ENCODE results near the gene PPM1G.

Gene PPM1G

DNA sequence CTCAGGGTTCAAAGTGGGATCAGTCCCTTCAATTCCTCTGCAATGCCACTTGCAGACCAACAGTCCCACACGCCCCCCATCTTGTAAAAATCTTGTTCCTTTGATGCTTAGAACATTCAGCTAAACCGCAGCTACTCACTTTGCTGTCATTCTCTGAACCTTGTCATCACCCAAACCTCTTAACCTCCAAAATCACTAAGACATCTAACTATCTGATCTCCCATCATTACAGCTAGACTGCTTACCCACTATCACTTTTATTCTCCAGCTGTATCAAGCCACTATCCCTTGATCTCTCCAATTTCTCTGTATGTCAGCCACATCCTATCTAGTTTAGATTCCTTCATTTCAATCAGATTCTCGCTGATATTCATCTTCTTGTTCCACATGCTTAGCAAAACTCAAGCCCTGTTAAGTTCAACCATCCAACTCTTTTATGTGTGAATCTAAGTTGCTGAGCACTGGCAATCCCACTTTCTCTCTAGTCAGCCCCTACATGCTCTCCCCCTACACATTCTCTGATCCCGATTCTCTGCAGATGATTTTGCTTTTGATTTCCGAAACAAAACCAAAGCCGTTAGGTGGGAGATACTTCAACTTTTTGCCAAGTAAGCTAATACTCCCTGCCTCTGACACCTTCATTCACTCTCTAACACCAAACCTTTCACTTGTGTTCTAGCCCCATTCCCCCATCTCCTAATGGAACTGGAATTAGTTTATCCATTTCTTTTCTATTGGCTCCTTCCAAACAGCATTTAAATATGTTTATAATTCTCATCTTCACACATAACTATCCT lies 57.4 kb downstream of the PPM1G start:
- H3K4me3 ChIP-seq (ENCODE audit: low read depth, low read length): no peak overlapping the region
- in situ Hi-C loops (cut with HindIII; ENCODE audit: low sequenced_read_pairs): no loop called here
- TF ChIP-seq, protein P1, sequence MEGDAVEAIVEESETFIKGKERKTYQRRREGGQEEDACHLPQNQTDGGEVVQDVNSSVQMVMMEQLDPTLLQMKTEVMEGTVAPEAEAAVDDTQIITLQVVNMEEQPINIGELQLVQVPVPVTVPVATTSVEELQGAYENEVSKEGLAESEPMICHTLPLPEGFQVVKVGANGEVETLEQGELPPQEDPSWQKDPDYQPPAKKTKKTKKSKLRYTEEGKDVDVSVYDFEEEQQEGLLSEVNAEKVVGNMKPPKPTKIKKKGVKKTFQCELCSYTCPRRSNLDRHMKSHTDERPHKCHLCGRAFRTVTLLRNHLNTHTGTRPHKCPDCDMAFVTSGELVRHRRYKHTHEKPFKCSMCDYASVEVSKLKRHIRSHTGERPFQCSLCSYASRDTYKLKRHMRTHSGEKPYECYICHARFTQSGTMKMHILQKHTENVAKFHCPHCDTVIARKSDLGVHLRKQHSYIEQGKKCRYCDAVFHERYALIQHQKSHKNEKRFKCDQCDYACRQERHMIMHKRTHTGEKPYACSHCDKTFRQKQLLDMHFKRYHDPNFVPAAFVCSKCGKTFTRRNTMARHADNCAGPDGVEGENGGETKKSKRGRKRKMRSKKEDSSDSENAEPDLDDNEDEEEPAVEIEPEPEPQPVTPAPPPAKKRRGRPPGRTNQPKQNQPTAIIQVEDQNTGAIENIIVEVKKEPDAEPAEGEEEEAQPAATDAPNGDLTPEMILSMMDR (IDR thresholded peaks at IDR 0.05; ENCODE audit: low read depth, low read length): no peak
- DNase-seq (ENCODE audit: low read depth, low spot score): no peak

DNA sequence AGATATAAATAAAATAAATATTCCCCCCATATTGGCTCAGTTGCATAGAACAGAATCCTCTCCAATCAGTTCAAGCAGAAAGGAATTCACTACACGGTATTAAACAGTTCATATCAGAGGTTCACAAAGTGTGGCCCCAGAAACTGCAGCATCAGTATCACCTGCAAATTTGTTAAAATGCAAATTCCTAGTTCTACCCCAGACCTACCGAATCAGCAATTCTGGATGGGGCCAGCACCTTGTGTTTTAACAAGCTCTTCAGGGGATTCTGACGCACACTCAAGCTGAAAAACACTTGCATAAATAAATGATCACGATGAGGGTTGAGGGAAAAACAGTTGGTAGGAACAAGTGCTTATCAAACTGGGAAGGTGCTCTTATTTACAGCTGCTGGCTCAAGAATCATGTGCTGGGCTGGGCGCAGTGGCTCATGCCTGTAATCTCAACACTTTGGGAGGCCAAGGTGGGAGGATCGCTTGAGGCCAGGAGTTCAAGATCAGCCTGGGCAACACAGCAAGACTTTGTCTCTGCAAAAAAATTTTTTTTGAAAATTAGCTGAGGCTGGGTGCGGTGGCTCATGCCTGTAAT lies 59.2 kb downstream of the PPM1G start:
- in situ Hi-C loops (cut with HindIII; ENCODE audit: low sequenced_read_pairs): no loop called here
- H3K4me3 ChIP-seq (ENCODE audit: low read depth, low read length): no peak overlapping the region
- no peak for DNase-seq (ENCODE audit: low read depth, low spot score)
- TF ChIP-seq, protein P1 (IDR thresholded peaks at IDR 0.05; ENCODE audit: low read depth, low read length): no peak

DNA sequence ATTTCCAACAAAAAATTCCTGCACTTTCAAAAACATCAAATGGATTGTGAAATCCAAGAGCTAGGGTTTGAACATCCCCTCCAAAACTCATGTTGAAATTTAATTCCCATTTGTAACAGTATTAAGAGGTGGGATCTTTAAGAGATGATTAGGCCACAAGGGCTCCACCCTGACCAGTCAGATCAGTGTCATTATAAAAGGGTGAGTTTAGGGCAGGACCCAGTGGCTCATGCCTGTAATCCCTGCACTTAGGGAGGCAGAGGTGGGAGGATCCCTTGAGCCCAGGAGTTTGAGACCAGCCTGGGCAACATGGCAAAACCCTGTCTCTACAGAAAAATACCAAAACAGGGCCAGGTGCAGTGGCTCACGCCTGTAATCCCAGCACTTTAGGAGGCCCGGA lies 61.8 kb downstream of the PPM1G start:
- in situ Hi-C loops (cut with HindIII; ENCODE audit: low sequenced_read_pairs): no loop called here
- DNase-seq (ENCODE audit: low read depth, low spot score): no peak
- TF ChIP-seq, protein P1 (IDR thresholded peaks at IDR 0.05; ENCODE audit: low read depth, low read length): no peak

DNA sequence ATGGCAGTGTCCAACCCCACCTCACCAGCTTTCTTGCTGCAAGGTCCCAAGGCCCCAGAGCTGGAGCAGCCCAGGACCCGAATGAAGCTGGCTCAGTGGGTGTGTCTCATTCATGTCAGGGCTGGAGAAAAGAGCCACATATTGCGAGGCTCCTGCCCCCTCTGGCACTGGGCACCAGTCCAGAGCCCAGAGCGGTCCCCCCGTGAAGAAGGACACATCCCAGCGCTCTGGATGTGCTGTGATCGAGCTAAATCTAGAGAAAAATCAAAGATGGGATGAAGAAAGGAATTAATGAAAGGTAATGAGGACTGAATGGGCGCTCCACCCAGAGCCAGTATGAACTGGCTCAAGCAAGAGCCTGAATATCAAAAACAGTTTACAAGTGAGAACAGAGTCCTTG lies 73.2 kb downstream of the PPM1G start:
- no peak for DNase-seq (ENCODE audit: low read depth, low spot score)
- in situ Hi-C loops (cut with HindIII; ENCODE audit: low sequenced_read_pairs): no loop called here
- TF ChIP-seq, protein P1 (IDR thresholded peaks at IDR 0.05; ENCODE audit: low read depth, low read length): no peak
- H3K4me3 ChIP-seq (ENCODE audit: low read depth, low read length): no peak overlapping the region

More for the DNA sequence above, 61.8 kb downstream of the PPM1G start:
- H3K4me3 ChIP-seq (ENCODE audit: low read depth, low read length): no peak overlapping the region

DNA sequence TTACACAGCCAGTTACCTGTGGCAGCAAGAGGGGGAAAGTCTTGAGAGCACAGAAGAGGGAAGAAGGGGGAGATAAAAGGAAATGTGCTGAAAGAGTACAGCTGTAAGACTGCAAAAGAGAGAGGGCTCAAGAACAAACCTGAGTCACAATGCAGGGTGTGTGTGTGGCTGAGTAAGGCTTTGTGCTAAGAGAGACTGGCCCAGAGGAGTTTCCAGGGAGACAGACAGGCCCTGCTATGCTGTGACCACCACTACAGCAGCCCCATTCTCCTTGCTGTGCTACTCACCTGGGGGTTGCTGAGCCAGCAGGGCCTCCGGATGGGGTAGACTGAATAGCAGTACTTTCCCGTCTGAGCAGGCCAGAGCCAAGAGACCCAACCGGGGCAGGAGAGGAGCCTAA lies 74.1 kb downstream of the PPM1G start:
- H3K4me3 ChIP-seq (ENCODE audit: low read depth, low read length): no peak overlapping the region
- no peak for DNase-seq (ENCODE audit: low read depth, low spot score)
- TF ChIP-seq, protein P1 (IDR thresholded peaks at IDR 0.05; ENCODE audit: low read depth, low read length): no peak
- in situ Hi-C loops (cut with HindIII; ENCODE audit: low sequenced_read_pairs): no loop called here

All from astrocyte of the spinal cord (primary cell).